Lower lobe of right lung (tissue), 2 donors: Measurements from ENCODE around the gene RASL12. TPM values are rescaled to one million over a fixed set of nuclear protein-coding genes. Genes with fewer than 3 reads are reported as not detected.

ENCODE experiments used
- ATAC-seq, 2 donors: fragments of 200-7000 bp; cut with Tn5 transposase; one replicate each; pipeline ENCODE4 v1.9.1; 2020 to 2022; ENCODE audit warnings: mild to moderate bottlenecking in 2 of 2, moderate library complexity in 2 of 2
- DNase-seq: peaks from one replicate; pipeline ENCODE4 v3.0.0-alpha.2; 2020
- H3K27ac ChIP-seq: fragments of 200-600 bp; one replicate; pipeline ENCODE4 v1.8.0; 2022
- H3K27me3 ChIP-seq: fragments of 200-600 bp; one replicate; pipeline ENCODE4 v1.8.0; 2022; ENCODE audit warnings: low read depth
- H3K36me3 ChIP-seq: fragments of 200-600 bp; one replicate; pipeline ENCODE4 v1.8.0; 2022; ENCODE audit warnings: mild to moderate bottlenecking
- H3K4me1 ChIP-seq: fragments of 200-600 bp; one replicate; pipeline ENCODE4 v1.8.0; 2022
- H3K4me3 ChIP-seq: fragments of 200-600 bp; one replicate; pipeline ENCODE4 v1.8.0; 2022; ENCODE audit warnings: mild to moderate bottlenecking
- H3K9me3 ChIP-seq: fragments of 200-600 bp; one replicate; pipeline ENCODE4 v1.8.0; 2022
- CTCF ChIP-seq: fragments of 200-600 bp; IDR thresholded peaks from one replicate; pipeline ENCODE4 v1.8.0; 2022; ENCODE audit warnings: antibody characterized with exemption, mild to moderate bottlenecking
- intact Hi-C: fragments of 100-400 bp; cut with DNase I; formaldehyde crosslinking; loops from one replicate; pipeline ENCODE4 v1.11.0; 2022
- long read RNA-seq: library from polyadenylated mRNA; unstranded; transcript quantifications from one replicate; pipeline ENCODE4 v2.0.0, GENCODE V29; 2021
- total RNA-seq: library from RNA; stranded (reverse); fragmentation: NEBNext Ultra II Directional; extraction: Animal tissue kit (Norgen Biotek cat#: 25700); gene quantifications from one replicate; pipeline ENCODE4 v1.2.1, GENCODE V29; 2021
- donor health status: DM: no; HTN: yes; CAD: no; lungs with severe emphysema.

RASL12 gene
- 21.5 TPM for total RNA-seq
- long read RNA-seq, transcript RASL12-201 (5 exons, 2,640 nt): major isoform, 66 of 95 reads
- long read RNA-seq, transcript RASL12-202 (4 exons, 1,523 nt): minor isoform, 15 of 95 reads
- long read RNA-seq, partial matches to known transcripts: 8 of 95 reads
- long read RNA-seq, other reads (novel, unspliced or antisense): 6 of 95 reads

- ATAC-seq (peak; percentile 40 to 45), DNase-seq (peak; percentile 47)
- Histone ChIP-seq H3K4me3 (peak within 1 kb of the TSS; percentile 52), H3K27ac (peak within 1 kb of the TSS; percentile 85), H3K4me1 (peaks cover 26% of the 10 kb centered on the region), H3K27me3 (peaks cover 23% of the 10 kb centered on the region), H3K36me3 (no peaks in the 10 kb centered on the region), H3K9me3 (no peaks in the 10 kb centered on the region)
- intact Hi-C loops: no loop called here
- no peak for TF ChIP-seq CTCF
Observed at GRCh38 chr15:65067645-65068402, at the start of gene RASL12. TSS of gene RASL12 (minus strand) at chr15:65067991. CDS start at chr15:65067835, 156 bp downstream.

GRCh38 chr15:65115542-65115941 lies 47.8 kb upstream of the RASL12 start:
- Histone ChIP-seq H3K4me1 (no peaks in the 10 kb centered on the region), H3K9me3 (no peaks in the 10 kb centered on the region), H3K27me3 (no peaks in the 10 kb centered on the region), H3K4me3 (no peak overlapping the region), H3K36me3 (peaks cover 91% of the 10 kb centered on the region), H3K27ac (no peak overlapping the region)
- no peak for DNase-seq
- intact Hi-C loops: no loop called here
- TF ChIP-seq CTCF: no peak
- ATAC-seq: no peak

DNA sequence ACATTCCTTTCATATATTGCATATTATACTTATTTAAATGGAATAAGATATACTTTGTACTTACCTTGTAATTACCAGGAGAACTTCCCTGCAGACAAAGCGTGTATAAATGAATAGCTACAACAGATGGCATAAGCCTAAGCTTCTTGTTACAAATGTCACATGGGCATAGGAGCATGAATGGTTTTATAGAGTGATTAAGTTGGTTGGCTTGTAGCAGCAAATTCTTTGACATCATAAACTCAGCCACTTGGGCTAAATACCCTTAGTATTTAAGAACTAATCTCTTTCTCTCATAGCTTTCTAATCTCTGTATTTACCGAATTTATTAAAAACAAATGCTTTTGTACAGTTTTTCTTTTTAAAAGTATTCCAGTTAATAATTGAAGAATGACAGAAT lies 47.3 kb upstream of the RASL12 start, which contains the start of gene UBAP1L:
Gene UBAP1L (minus strand): TSS at position 115 of the 400 bp plus-strand sequence. CDS start 8,985 bp downstream, outside the sequence.
- Histone ChIP-seq H3K4me1 (no peaks in the 10 kb centered on the region), H3K9me3 (no peaks in the 10 kb centered on the region), H3K27ac (no peak within 1 kb of the TSS), H3K36me3 (peaks cover 89% of the 10 kb centered on the region), H3K27me3 (no peaks in the 10 kb centered on the region), H3K4me3 (no peak within 1 kb of the TSS)
- no peak for DNase-seq
- intact Hi-C loops: no loop called here
- no peak for ATAC-seq
- no peak for TF ChIP-seq CTCF

GRCh38 chr15:65110676-65111292 lies 43.0 kb upstream of the RASL12 start:
- no peaks in the 10 kb centered on the region for H3K4me1 ChIP-seq
- ATAC-seq (no peak), DNase-seq (no peak)
- H3K27ac ChIP-seq: no peak overlapping the region
- H3K4me3 ChIP-seq: no peak overlapping the region
- intact Hi-C loops: no loop called here
- TF ChIP-seq CTCF: no peak
- peaks cover 50% of the 10 kb centered on the region for H3K36me3 ChIP-seq
- no peaks in the 10 kb centered on the region for H3K9me3 ChIP-seq
- H3K27me3 ChIP-seq: no peaks in the 10 kb centered on the region

- intact Hi-C loops: no loop called here
- H3K27ac ChIP-seq: no peak overlapping the region
- ATAC-seq (no peak), DNase-seq (no peak)
- H3K4me3 ChIP-seq: no peak overlapping the region
- TF ChIP-seq CTCF: no peak
- H3K4me1 ChIP-seq: no peaks in the 10 kb centered on the region
- H3K27me3 ChIP-seq: no peaks in the 10 kb centered on the region
- H3K9me3 ChIP-seq: no peaks in the 10 kb centered on the region
- H3K36me3 ChIP-seq: peaks cover 19% of the 10 kb centered on the region
Observed at GRCh38 chr15:65106011-65106590, 38.3 kb upstream of the RASL12 start.
